Colonic mucosa (tissue), 4 donors: ENCODE data around the gene RPTOR. TPM values are rescaled to one million over a fixed set of nuclear protein-coding genes. Genes with fewer than 3 reads are reported as not detected.

Experiments
- DNase-seq: peaks from one replicate; pipeline ENCODE4 v3.0.0-alpha.2; 2020
- H3K27ac ChIP-seq: fragments of 200-600 bp; one replicate; pipeline ENCODE4 v1.8.0; 2021
- H3K27me3 ChIP-seq: fragments of 200-600 bp; one replicate; pipeline ENCODE4 v1.8.0; 2021
- H3K36me3 ChIP-seq: fragments of 200-600 bp; one replicate; pipeline ENCODE4 v1.8.0; 2021
- H3K4me1 ChIP-seq: fragments of 200-600 bp; one replicate; pipeline ENCODE4 v1.8.0; 2021; ENCODE audit warnings: mild to moderate bottlenecking
- H3K4me3 ChIP-seq: fragments of 200-600 bp; one replicate; pipeline ENCODE4 v1.8.0; 2021
- H3K9ac ChIP-seq, 2 donors: one replicate each; pipeline ENCODE4 v1.7.0; 2013; ENCODE audit warnings: control low read depth in 2 of 2, low read depth in 2 of 2, low read length in 2 of 2
- H3K9me3 ChIP-seq: fragments of 200-600 bp; one replicate; pipeline ENCODE4 v1.8.0; 2021
- intact Hi-C: fragments of 100-400 bp; cut with DNase I; formaldehyde crosslinking; loops from one replicate; pipeline ENCODE4 v1.14.1; 2022
- total RNA-seq, 2 donors: library from RNA; stranded (reverse); fragmentation: NEBNext Ultra II Directional in 1 of 2; extraction: Animal tissue kit (Norgen Biotek cat#: 25700) in 1 of 2; gene quantifications; one replicate each; pipeline ENCODE4 v1.2.1, GENCODE V29; 2021
- TF ChIP-seq, protein P1 (sequence below): fragments of 200-600 bp; IDR thresholded peaks from one replicate; pipeline ENCODE4 v1.8.0; 2022; ENCODE audit warnings: antibody characterized with exemption, mild to moderate bottlenecking
- donor health status: healthy.
- donor health status: DM: no; HTN: no; CAD: no.
- donor health status: DM: no; HTN: no; CAD: no.

Gene RPTOR
- total RNA-seq, 2 donors from 2014 or later = 21.2 to 39.6 TPM

DNA sequence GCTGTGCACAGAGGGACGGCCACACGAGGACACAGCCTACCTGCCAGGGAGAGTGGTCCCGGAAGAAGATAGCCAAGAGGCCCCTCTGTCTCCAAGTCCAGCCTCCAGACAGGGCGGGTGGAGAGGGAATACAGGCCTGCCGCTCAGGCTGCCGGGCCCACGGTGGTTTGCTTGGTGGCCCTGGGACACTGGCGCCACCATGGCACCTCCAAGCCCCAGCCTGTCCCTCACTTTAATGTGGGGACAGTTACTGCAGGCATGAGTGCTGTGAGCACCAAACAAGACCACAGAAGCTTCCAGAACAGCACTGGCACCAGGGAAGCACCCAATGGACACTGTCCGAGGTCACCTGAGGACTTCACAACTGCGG is 425.0 kb downstream of the RPTOR start:
- Histone ChIP-seq H3K4me3 (no peak overlapping the region), H3K9ac (no peak overlapping the region), H3K27me3 (peaks cover 4% of the 10 kb centered on the region), H3K27ac (no peak overlapping the region), H3K4me1 (no peaks in the 10 kb centered on the region), H3K36me3 (no peaks in the 10 kb centered on the region), H3K9me3 (no peaks in the 10 kb centered on the region)
- intact Hi-C loops = no loop called here
- no peak for DNase-seq
- TF ChIP-seq, protein P1, sequence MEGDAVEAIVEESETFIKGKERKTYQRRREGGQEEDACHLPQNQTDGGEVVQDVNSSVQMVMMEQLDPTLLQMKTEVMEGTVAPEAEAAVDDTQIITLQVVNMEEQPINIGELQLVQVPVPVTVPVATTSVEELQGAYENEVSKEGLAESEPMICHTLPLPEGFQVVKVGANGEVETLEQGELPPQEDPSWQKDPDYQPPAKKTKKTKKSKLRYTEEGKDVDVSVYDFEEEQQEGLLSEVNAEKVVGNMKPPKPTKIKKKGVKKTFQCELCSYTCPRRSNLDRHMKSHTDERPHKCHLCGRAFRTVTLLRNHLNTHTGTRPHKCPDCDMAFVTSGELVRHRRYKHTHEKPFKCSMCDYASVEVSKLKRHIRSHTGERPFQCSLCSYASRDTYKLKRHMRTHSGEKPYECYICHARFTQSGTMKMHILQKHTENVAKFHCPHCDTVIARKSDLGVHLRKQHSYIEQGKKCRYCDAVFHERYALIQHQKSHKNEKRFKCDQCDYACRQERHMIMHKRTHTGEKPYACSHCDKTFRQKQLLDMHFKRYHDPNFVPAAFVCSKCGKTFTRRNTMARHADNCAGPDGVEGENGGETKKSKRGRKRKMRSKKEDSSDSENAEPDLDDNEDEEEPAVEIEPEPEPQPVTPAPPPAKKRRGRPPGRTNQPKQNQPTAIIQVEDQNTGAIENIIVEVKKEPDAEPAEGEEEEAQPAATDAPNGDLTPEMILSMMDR = no peak

DNA sequence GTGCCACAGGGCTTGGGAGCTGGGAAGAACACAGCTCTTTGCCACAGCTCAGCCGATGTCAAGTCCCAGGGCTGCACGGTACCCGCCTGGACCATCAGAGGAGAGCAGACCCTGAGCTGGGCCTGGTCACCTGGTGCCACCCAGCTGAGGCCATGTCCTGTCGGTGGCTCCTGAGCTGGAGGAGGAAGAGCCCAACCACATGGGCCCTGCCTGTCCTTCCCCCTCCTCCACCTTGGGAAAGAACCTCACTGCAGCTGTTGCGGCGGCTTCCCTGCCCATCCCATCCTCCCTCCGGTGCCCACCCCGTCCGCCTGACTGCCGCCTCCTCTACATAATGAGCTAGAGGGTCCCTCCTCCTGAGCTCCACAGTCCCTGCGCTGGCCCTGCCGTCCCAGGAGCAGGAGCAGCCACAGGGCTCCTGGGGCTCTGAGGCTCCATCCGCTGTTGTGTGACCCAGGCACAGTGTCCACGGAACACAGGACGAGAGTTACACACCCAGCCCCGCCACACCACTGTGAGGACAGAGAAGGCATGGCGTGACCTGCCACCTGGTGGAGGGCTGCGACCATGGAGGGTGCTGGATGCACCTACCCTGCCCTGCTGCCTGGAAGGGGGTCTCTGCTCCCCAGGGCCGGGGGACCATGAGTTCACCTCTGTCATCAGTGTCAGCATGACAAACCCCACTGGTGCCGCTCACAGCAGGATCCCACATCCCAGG is 425.6 kb downstream of the RPTOR start:
- intact Hi-C loops = no loop called here
- no peaks in the 10 kb centered on the region for H3K36me3 ChIP-seq
- peaks cover 4% of the 10 kb centered on the region for H3K27me3 ChIP-seq
- no peak overlapping the region for H3K27ac ChIP-seq
- no peaks in the 10 kb centered on the region for H3K9me3 ChIP-seq
- no peaks in the 10 kb centered on the region for H3K4me1 ChIP-seq
- no peak overlapping the region for H3K4me3 ChIP-seq
- TF ChIP-seq, protein P1 = no peak
- H3K9ac ChIP-seq = no peak overlapping the region
- DNase-seq = no peak

DNA sequence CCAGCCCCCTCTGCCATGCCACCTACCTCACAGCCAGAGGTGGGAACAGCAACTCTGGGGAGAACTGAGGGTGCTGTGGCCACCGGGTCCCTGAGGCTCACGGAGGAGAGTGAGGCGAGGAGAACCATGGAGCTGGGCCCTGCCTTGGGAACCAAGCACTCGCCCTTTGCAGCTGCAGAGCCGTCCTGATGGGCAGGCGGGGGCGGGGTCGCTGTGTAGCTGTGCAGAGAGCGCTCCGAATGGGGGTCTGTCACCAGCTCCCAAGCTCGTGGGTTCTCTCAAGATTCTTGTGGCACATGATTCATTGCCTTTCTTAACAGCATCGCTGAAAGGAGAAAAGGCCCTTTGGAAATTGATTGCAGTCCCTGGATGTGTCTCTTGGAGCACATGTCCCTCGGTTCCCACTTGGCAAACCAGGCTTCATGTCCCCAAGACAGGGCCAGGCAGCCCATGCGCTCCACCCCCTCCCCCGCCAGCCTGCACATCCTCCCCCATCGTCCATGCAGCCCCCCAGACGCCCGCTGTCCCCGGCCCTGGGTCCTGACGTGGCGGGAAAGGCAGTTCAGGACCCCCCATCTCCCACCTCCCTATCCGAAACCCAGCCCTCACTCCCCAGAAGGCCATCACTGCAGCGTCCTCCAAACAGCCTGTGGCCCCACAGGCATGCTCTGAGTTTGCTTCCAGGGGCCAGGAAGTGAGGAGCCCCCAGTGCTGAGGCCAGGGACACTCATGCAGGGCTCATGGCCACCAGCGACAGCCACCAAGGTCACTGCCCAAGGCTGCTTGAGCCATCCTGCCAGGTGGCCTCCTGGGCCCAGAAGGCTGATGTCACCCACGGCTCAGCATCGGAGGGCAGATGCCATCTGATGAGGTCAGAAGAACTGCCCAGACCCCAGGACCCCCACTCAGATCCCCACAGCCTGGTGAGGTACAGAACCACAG is 426.4 kb downstream of the RPTOR start:
- no peaks in the 10 kb centered on the region for H3K4me1 ChIP-seq
- H3K36me3 ChIP-seq = no peaks in the 10 kb centered on the region
- no peaks in the 10 kb centered on the region for H3K9me3 ChIP-seq
- peaks cover 4% of the 10 kb centered on the region for H3K27me3 ChIP-seq
- no peak overlapping the region for H3K4me3 ChIP-seq
- DNase-seq = no peak
- no peak overlapping the region for H3K9ac ChIP-seq
- intact Hi-C loops = no loop called here
- H3K27ac ChIP-seq = no peak overlapping the region
- TF ChIP-seq, protein P1 = no peak

DNA sequence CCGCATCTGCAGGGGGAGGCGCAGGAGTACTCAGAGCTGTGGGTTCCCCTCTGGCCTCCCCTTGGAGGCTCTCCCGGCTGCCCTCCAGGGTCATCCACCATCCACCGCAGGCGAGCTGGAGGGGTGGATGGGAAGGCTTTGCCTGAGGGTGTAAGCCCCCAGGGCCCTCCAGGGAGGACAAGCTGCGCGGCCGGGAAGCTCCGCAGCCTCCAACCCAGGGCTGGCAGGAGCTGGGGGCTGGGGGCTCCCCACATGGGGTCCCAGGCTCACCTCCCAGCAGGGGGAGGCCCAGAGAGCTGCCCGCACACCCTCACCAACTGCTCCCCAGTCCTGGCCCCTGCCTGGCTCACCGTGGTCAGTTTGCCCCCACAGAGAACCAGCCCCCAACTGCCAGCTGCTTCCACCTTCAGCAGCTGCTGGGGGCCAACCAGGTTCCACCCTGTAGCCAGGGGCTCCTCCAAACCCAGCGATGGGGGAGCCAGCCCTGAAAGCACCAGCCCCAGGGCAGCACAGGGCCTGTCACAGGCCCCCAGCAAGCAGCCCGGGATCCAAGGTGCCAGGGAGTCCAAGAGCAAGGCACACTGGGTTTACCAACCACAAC is 427.2 kb downstream of the RPTOR start:
- intact Hi-C loops = no loop called here
- no peak overlapping the region for H3K4me3 ChIP-seq
- no peaks in the 10 kb centered on the region for H3K4me1 ChIP-seq
- TF ChIP-seq, protein P1 = no peak
- no peak overlapping the region for H3K9ac ChIP-seq
- H3K9me3 ChIP-seq = no peaks in the 10 kb centered on the region
- H3K36me3 ChIP-seq = no peaks in the 10 kb centered on the region
- H3K27me3 ChIP-seq = peaks cover 4% of the 10 kb centered on the region
- H3K27ac ChIP-seq = no peak overlapping the region
- no peak for DNase-seq

DNA sequence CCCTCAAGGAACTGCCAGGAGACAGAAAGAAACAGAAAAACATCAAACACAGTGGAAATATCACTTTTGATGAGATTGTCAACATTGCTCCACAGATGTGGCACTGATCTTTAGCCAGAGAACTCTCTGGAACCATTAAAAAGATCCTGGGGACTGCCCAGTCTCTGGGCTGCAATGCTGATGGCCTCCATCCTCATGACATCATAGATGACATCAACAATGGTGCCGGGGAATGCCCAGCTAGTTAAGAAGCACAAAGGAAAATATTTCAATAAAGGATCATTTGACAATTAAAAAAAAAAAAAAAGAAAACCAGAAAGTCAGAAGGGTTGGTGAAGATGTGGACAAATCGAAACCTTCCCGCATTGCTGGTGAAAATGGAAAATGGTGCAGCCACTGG is 432.1 kb downstream of the RPTOR start:
- TF ChIP-seq, protein P1 = no peak
- intact Hi-C loops = loop anchor here (5.0 kb wide), 1 partner anchor 109 kb away; no protein-coding TSS in a partner anchor
- Histone ChIP-seq H3K27ac (no peak overlapping the region), H3K36me3 (no peaks in the 10 kb centered on the region), H3K4me1 (no peaks in the 10 kb centered on the region), H3K4me3 (no peak overlapping the region), H3K27me3 (peaks cover 8% of the 10 kb centered on the region), H3K9me3 (no peaks in the 10 kb centered on the region), H3K9ac (no peak overlapping the region)
- no peak for DNase-seq
